Astrocyte of the cerebellum (primary cell): ENCODE data around the gene CYTH3.
"Not testable (repeated sequence)": the region's sequence is repeated elsewhere in the genome, so short reads cannot be mapped to it uniquely, and the experiment has no call there.

Source experiments
- DNase-seq: peaks from one replicate; pipeline ENCODE4 v3.0.0-alpha.2; 2011; ENCODE audit warnings: low read depth
- H3K4me3 ChIP-seq: 2 replicates; pipeline ENCODE4 v1.5.1; 2011; ENCODE audit warnings: mild to moderate bottlenecking, low read depth, low read length, moderate library complexity
- in situ Hi-C: cut with HindIII; loops from 2 replicates; pipeline ENCODE4 v1.10.0; 2017; ENCODE audit warnings: low sequenced_read_pairs
- TF ChIP-seq, protein P1 (sequence below): IDR thresholded peaks from 2 replicates; pipeline ENCODE4 v1.5.1; 2012; ENCODE audit warnings: low read length, low read depth, moderate library complexity, mild to moderate bottlenecking; ENCODE audit errors: missing control alignments

The CYTH3 gene

DNA sequence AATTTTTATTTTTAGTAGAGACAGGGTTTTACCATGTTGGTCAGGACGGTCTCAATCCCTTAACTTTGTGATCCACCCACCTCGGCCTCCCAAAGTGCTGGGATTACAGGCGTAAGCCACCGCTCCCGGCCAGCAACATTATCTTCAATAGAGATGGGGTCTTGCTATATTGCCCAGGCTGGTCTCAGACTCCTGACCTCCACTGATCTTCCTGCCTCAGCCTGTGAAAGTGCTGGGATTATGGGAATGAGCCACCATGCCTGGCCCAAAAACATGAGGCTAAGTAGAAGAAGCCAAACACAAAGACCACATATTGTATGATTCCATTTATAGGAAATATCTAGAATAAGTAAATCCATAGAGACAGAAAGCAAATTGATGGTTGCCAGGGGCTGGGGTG is 19.1 kb upstream of the CYTH3 start:
- no peak for DNase-seq
- in situ Hi-C loops = no loop called here
- no peak overlapping the region for H3K4me3 ChIP-seq
- TF ChIP-seq, protein P1, sequence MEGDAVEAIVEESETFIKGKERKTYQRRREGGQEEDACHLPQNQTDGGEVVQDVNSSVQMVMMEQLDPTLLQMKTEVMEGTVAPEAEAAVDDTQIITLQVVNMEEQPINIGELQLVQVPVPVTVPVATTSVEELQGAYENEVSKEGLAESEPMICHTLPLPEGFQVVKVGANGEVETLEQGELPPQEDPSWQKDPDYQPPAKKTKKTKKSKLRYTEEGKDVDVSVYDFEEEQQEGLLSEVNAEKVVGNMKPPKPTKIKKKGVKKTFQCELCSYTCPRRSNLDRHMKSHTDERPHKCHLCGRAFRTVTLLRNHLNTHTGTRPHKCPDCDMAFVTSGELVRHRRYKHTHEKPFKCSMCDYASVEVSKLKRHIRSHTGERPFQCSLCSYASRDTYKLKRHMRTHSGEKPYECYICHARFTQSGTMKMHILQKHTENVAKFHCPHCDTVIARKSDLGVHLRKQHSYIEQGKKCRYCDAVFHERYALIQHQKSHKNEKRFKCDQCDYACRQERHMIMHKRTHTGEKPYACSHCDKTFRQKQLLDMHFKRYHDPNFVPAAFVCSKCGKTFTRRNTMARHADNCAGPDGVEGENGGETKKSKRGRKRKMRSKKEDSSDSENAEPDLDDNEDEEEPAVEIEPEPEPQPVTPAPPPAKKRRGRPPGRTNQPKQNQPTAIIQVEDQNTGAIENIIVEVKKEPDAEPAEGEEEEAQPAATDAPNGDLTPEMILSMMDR = no peak

DNA sequence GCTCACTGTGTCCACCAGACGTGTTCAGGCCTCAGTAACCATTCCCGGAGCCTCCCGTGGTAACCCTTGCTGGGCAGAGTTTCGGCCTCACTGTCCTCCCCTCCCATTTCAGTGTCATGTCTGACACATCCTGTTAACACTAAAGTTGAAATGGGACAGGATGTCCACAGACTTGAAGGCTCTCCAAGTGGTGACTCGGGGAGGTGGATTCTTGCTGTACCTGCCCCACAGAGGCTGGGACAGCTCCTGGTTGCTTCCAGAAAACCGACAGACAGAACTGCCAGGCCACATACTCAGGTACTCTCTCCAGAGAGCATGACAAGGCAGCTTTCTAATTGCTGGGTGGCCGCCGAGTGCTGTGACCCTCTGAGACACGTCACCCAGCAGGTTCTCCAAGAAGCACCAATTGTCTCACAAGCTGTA is 17.9 kb upstream of the CYTH3 start:
- TF ChIP-seq, protein P1 = no peak
- in situ Hi-C loops = no loop called here

DNA sequence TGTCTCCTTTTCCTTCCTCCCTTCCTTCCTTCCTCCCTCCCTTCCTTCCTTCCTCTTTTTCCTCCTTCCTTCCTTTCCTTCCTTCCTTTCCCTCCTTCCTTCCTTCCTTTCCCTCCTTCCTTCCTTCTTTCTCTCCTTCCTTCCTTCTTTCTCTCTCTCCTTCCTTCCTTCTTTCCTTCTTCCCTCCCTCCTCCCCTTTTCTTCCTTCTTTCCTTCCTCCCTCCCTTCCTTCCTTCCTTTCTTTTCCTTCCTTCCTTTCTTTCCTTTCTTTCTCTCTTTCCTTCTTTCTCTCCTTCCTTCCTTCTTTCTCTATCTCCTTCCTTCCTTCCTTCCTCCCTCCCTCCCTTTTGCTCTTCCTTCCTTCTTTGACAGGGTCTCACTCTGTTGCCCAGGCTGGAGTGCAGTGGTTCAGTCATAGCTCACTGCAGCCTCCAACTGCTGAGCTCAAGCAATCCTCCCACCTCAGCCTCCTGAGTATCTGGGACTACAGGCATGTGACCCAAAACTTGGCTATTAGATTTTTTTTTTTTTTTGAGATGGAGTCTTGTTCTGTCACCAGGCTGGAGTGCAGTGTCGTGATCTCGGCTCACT is 15.9 kb upstream of the CYTH3 start:
- no peak overlapping the region for H3K4me3 ChIP-seq
- DNase-seq = no peak
- in situ Hi-C loops = no loop called here
- TF ChIP-seq, protein P1 = no peak

More for the DNA sequence above, 17.9 kb upstream of the CYTH3 start:
- H3K4me3 ChIP-seq = no peak overlapping the region
- DNase-seq = no peak

DNA sequence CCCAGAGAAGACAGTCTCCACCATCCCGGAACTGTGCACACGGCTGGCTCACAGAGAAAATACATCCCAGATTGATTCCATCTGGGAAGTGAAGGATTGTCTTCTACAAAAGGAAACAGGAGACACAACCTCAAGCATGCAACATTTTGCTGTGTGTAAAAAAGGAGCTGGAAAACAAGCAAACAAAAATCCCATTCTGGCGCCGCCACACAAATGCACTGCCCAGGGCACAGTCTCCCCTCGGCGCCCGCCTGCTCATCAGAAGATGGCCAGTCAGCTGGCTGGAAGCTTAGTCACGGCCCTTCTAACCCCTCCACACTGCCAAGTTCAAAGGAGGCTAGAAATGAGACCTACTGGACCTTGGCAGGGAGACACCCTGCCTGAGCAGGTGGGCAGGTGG is 14.1 kb upstream of the CYTH3 start:
- in situ Hi-C loops = no loop called here
- no peak overlapping the region for H3K4me3 ChIP-seq
- no peak for DNase-seq
- TF ChIP-seq, protein P1 = no peak

DNA sequence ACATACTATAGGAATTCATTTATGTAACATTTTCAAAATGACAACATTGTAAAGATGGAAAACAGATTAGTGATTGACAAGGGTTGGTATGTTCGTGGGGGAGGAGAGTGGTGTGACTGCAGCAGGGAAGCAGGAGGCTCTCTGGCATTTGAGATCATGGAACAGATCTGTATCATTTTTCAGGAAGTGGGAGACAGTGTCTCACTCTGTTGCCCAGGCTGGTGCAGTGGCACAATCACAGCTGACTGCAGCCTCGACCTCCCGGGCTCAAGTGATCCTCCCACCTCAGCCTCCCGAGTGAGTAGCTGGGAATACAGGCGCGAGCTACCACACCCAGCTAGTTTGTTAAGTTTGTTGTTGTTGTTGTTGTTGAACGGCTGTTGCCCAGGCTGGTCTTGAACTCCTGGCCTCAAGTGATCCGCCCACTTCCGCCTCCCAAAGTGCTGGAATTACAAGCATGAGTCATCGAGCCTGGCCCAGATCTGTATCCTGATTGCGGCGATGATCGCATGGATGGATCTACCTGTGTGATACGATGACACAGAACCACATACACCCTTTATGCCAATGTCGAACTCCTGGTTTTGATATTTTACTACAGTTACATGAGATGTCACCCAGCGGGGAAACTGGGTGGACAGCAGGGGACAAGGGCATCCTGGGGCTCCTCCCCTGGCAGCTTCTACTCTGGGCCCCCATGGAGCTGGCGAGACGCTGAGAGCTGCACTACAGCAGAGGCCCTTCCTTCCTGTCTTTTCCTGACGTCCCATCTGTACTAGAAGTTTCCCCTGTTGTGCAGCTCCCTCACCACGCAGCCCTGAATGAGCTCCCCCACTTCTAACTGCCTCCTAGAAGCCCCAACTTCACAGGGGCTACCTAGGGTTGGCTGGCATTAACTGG is 12.3 kb upstream of the CYTH3 start:
- TF ChIP-seq, protein P1 = no peak
- no peak for DNase-seq
- H3K4me3 ChIP-seq = no peak overlapping the region
- in situ Hi-C loops = no loop called here

DNA sequence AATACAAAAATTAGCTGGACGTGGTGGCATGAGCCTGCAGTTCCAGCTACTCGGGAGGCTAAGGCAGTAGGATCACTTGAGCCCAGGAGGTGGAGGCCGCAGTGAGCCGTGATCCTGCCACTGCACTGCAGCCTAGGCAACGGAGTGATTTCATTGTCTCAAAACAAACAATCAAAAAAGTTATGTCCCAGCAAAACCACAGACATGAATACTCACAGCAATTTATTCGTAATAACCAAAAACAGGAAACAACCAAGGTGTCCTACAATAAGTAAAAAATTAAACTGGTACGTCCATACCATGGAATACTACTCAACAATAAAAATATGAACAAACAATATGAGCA is 11.6 kb upstream of the CYTH3 start:
- DNase-seq = no peak
- TF ChIP-seq, protein P1 = no peak
- in situ Hi-C loops = no loop called here
- H3K4me3 ChIP-seq = no peak overlapping the region

DNA sequence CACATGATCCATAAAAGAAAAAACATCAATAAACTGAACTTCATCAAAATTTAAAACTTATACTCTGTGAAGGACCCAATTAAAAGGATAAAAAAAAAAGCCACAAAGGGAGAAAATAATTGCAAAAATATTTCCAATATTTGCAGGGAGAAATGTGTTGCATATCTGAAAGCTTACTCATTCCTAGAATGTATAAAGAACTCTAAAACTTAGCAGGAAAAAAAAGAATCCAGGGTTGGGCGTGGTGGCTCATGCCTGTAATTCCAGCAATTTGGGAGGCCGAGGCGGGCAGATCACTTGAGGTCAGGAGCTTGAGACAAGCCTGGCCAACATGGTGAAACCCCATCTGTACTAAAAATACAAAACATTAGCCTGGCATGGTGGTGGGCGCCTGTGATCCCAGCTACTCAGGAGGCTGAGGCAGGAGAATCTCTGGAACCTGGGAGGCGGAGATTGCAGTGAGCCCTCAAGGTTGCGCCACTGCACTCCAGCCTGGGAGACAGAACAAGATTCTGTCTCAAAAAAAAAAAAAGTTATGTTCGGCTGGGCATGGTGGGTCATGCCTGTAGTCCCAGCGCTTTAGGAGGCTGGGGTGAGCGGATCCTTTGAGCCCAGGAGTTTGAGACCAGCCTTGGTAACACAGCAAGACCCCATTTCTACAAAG is 11.1 kb upstream of the CYTH3 start:
- peak; percentile 41 for DNase-seq
- H3K4me3 ChIP-seq, in situ Hi-C loops: not testable (repeated sequence)
